ENCODE data around the gene CHTOP. TPM values are rescaled to one million over a fixed set of nuclear protein-coding genes. Genes with fewer than 3 reads are reported as not detected.

Gene CHTOP
- total and polyA plus RNA-seq, 2 experiments from 2014 or later, result 73.4 to 97.8 TPM

- Histone ChIP-seq H3K27ac (ENCODE audit: low read depth) (no peak overlapping the region), H4K20me1 (replicated peaks; ENCODE audit: insufficient read depth) (no peaks in the 10 kb centered on the region), H2AFZ (no peak overlapping the region), H3K4me2 (no peak overlapping the region), H3F3A (replicated peaks; ENCODE audit: low read depth) (no peaks in the 10 kb centered on the region), H3K4me3 (no peak overlapping the region), H3K9me2 (ENCODE audit: insufficient read depth) (no peaks in the 10 kb centered on the region), H3K79me2 (replicated peaks; ENCODE audit: insufficient read depth) (no peaks in the 10 kb centered on the region), H3K27me3 (ENCODE audit: insufficient read depth) (peaks cover 5% of the 10 kb centered on the region; the same call in 1 of the 2 replicates), H3K36me3 (ENCODE audit: insufficient read depth) (no peaks in the 10 kb centered on the region), H3K4me1 (ENCODE audit: insufficient read depth) (no peaks in the 10 kb centered on the region; the same call in 1 of the 2 replicates)
- Mint-ChIP-seq H3K27ac (no peak overlapping the region), H3K4me1 (peaks cover 15% of the 10 kb centered on the region), H3K4me3 (no peak overlapping the region), H3K27me3 (ENCODE audit: insufficient read depth, low read depth, poor library complexity) (peaks cover 18% of the 10 kb centered on the region), H3K36me3 (ENCODE audit: low read depth) (peaks cover 72% of the 10 kb centered on the region), H3K9me3 (no peaks in the 10 kb centered on the region; the same call in 2 of the 3 replicates)
- no peak for DNase-seq (ENCODE audit: low spot score)
- TF ChIP-seq CREB1 (CRISPR knock-in tag; IDR thresholded peaks at IDR 0.05; ENCODE audit: low read depth) (no peak), EZH2phosphoT487 (IDR thresholded peaks at IDR 0.05; ENCODE audit: unreplicated experiment) (no peak), ETS1 (IDR thresholded peaks at IDR 0.05) (no peak), NANOG (IDR thresholded peaks at IDR 0.05; ENCODE audit: borderline replicate concordance) (no peak), POLR2AphosphoS5 (IDR thresholded peaks at IDR 0.05; ENCODE audit: low read depth) (no peak), ZNF331 (CRISPR knock-in tag; IDR thresholded peaks at IDR 0.05; ENCODE audit: low read depth) (no peak), EZH2 (IDR thresholded peaks at IDR 0.05; ENCODE audit: low read depth, unreplicated experiment) (no peak), JUNB (IDR thresholded peaks at IDR 0.05; ENCODE audit: unreplicated experiment) (no peak), STAT1 (IDR thresholded peaks at IDR 0.05; ENCODE audit: unreplicated experiment) (no peak), ZNF462 (CRISPR knock-in tag; IDR thresholded peaks at IDR 0.05) (no peak), ZNF114 (CRISPR knock-in tag; IDR thresholded peaks at IDR 0.05) (no peak)
- TF ChIP-seq, protein P1, sequence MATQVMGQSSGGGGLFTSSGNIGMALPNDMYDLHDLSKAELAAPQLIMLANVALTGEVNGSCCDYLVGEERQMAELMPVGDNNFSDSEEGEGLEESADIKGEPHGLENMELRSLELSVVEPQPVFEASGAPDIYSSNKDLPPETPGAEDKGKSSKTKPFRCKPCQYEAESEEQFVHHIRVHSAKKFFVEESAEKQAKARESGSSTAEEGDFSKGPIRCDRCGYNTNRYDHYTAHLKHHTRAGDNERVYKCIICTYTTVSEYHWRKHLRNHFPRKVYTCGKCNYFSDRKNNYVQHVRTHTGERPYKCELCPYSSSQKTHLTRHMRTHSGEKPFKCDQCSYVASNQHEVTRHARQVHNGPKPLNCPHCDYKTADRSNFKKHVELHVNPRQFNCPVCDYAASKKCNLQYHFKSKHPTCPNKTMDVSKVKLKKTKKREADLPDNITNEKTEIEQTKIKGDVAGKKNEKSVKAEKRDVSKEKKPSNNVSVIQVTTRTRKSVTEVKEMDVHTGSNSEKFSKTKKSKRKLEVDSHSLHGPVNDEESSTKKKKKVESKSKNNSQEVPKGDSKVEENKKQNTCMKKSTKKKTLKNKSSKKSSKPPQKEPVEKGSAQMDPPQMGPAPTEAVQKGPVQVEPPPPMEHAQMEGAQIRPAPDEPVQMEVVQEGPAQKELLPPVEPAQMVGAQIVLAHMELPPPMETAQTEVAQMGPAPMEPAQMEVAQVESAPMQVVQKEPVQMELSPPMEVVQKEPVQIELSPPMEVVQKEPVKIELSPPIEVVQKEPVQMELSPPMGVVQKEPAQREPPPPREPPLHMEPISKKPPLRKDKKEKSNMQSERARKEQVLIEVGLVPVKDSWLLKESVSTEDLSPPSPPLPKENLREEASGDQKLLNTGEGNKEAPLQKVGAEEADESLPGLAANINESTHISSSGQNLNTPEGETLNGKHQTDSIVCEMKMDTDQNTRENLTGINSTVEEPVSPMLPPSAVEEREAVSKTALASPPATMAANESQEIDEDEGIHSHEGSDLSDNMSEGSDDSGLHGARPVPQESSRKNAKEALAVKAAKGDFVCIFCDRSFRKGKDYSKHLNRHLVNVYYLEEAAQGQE (IDR thresholded peaks at IDR 0.05; ENCODE audit: unreplicated experiment), result no peak
- TF ChIP-seq, protein P2, sequence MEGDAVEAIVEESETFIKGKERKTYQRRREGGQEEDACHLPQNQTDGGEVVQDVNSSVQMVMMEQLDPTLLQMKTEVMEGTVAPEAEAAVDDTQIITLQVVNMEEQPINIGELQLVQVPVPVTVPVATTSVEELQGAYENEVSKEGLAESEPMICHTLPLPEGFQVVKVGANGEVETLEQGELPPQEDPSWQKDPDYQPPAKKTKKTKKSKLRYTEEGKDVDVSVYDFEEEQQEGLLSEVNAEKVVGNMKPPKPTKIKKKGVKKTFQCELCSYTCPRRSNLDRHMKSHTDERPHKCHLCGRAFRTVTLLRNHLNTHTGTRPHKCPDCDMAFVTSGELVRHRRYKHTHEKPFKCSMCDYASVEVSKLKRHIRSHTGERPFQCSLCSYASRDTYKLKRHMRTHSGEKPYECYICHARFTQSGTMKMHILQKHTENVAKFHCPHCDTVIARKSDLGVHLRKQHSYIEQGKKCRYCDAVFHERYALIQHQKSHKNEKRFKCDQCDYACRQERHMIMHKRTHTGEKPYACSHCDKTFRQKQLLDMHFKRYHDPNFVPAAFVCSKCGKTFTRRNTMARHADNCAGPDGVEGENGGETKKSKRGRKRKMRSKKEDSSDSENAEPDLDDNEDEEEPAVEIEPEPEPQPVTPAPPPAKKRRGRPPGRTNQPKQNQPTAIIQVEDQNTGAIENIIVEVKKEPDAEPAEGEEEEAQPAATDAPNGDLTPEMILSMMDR (conservative IDR thresholded peaks at IDR 0.05; ENCODE audit: low read depth in 2 of 2), result no peak
- ATAC-seq, result peak; percentile 26; the same call in 2 of the 3 replicates
Measured at GRCh38 chr1:153685544-153686340, 51.9 kb downstream of the CHTOP start.
